ENCODE data around the gene MGAT3. TPM values are rescaled to one million over a fixed set of nuclear protein-coding genes. Genes with fewer than 3 reads are reported as not detected.
A peak's percentile ranks its signal among the peaks of the same experiment; 100 is the strongest.

The MGAT3 gene
- total RNA-seq, 4 donors from 2014 or later, result 0.55 to 1.0 (median 0.59) TPM

DNA sequence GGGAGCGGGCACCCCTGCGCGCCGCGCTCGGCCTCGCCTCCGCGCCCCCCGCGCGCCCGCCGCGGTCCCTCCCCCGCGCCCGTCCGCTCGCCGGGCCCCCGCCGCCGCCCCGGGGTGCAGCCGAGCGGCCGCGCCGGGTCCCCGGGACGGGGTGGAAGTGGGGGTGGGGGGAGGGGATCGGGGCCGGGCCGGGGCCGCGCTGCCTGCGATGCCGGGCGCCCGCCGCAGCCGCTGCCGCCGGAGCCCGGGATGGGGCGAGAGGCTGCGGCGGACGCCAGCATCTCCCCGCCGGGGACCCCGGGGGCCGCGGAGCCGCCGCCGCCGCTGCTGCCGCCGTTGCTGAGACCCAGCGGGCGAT lies 365 bp downstream of the MGAT3 start:
- no peaks in the 10 kb centered on the region for H3K9me3 ChIP-seq
- TF ChIP-seq, protein P1, sequence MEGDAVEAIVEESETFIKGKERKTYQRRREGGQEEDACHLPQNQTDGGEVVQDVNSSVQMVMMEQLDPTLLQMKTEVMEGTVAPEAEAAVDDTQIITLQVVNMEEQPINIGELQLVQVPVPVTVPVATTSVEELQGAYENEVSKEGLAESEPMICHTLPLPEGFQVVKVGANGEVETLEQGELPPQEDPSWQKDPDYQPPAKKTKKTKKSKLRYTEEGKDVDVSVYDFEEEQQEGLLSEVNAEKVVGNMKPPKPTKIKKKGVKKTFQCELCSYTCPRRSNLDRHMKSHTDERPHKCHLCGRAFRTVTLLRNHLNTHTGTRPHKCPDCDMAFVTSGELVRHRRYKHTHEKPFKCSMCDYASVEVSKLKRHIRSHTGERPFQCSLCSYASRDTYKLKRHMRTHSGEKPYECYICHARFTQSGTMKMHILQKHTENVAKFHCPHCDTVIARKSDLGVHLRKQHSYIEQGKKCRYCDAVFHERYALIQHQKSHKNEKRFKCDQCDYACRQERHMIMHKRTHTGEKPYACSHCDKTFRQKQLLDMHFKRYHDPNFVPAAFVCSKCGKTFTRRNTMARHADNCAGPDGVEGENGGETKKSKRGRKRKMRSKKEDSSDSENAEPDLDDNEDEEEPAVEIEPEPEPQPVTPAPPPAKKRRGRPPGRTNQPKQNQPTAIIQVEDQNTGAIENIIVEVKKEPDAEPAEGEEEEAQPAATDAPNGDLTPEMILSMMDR (IDR thresholded peaks at IDR 0.05 in 4 of 5, conservative IDR thresholded peaks at IDR 0.05 in 1 of 5), result no peak
- TF ChIP-seq POLR2A (IDR thresholded peaks at IDR 0.05), result no peak
- peaks cover 0 to 3% of the 10 kb centered on the region in 2 donors for H3K4me1 ChIP-seq
- no peaks in the 10 kb centered on the region for H3K36me3 ChIP-seq
- H3K27me3 ChIP-seq, result peaks cover 6 to 18% (median 10%) of the 10 kb centered on the region in 3 donors
- intact Hi-C loops (cut with DNase I; ENCODE audit: low total_unique reads), result no loop called here
- DNase-seq (no peak), ATAC-seq (no peak)
- in situ Hi-C loops (cut with MboI; ENCODE audit: low sequenced_read_pairs in 4 of 4), result no loop called here
- peak overlapping the region in 2 of 4 donors; percentile 39 to 75 for H3K27ac ChIP-seq
- H3K4me3 ChIP-seq, result peak overlapping the region in 2 of 4 donors; percentile 49 to 58

DNA sequence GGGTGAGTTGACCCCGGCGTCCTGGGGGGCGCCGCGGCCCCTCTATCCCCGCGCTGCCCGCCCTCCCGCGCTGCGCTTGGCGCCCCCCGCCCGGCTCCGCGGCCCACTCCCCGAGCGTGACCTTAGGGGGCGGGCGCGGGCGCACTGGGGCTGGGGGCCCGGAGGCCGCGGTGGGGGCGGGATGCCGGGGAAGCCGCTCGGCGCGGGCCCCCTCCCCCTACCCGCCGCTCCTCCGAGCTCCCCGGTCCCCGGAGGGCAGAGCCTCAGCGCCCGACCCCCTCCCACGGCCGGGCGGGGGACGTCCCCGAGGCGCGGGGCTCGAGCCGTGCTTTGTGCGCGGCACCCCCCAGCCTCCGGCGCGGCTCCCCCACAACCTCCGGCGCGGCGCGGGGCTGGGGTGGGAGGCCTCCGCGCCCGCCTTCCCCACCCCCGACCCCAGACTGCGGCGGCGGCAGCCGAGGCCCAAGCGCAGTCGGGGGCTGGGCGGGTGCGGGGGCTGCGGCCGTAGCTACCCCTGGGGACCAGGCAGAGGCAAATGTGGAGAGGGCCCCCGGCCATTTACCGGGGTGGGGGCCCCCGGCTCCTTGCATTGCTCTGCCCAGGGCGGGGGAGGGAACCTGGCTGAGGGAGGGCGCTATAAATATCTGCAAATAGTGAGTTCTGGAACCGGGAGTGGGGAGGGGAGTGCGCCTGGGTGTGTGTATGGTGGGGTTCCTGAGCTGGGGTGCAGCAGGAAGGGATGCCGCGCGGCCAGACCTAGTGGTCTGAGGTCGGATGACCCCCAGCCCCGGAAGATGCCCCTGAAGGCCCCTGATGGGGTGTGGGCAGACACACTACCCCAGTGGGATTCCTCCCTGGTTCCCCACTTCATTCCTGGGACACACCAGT lies 988 bp downstream of the MGAT3 start:
- Histone ChIP-seq H3K27me3 (peaks cover 6 to 18% (median 10%) of the 10 kb centered on the region in 3 donors), H3K4me3 (peak overlapping the region; percentile 39 to 58 (median 51)), H3K9me3 (no peaks in the 10 kb centered on the region), H3K27ac (peak overlapping the region; percentile 34 to 75 (median 47)), H3K36me3 (no peaks in the 10 kb centered on the region), H3K4me1 (peaks cover 0 to 4% of the 10 kb centered on the region in 2 donors)
- in situ Hi-C loops (cut with MboI; ENCODE audit: low sequenced_read_pairs in 4 of 4) (no loop called here), intact Hi-C loops (cut with DNase I; ENCODE audit: low total_unique reads) (no loop called here)
- TF ChIP-seq, protein P1 (IDR thresholded peaks at IDR 0.05 in 4 of 5, conservative IDR thresholded peaks at IDR 0.05 in 1 of 5), result no peak
- TF ChIP-seq POLR2A (IDR thresholded peaks at IDR 0.05), result no peak
- no peak for DNase-seq
- no peak for ATAC-seq

DNA sequence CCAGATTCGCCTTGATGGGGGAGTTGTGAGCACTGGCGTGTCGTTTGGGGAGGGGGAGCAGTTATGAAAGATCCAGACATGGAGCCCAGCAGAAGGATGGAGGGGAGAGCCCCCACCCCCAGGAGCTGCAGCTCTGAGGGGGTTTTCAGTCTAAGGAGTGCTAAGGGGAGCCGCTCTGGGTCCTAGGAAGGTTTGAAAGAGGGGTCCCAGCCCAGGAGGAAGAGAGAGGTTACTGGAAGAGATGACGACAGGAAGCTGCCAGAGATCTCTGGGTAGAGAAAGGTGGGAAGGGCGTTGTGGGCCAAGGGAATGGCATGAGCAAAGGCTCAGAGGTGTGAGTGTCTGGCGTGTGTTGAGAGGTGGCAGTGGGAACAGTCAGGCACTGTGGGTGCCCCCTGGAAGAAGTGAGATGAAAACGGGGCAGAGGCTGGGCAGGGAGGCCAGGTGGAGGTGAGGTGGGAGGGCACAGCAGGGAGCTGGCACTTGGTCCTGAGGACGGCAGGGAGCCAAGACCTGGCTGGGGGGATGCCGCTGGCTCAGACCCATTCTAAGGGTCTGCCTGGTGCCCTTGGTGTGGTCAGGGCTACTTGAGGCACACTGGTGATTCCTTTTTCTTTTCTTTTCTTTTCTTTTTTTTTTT lies 1.8 kb downstream of the MGAT3 start:
- no peak for ATAC-seq
- peak overlapping the region in 3 of 4 donors; percentile 49 to 58 (median 53) for H3K4me3 ChIP-seq
- intact Hi-C loops (cut with DNase I; ENCODE audit: low total_unique reads), result no loop called here
- peaks cover 2 to 12% of the 10 kb centered on the region in 2 donors for H3K4me1 ChIP-seq
- H3K27ac ChIP-seq, result peak overlapping the region in 3 of 4 donors; percentile 39 to 75 (median 55)
- no peak for DNase-seq
- TF ChIP-seq, protein P1 (IDR thresholded peaks at IDR 0.05 in 4 of 5, conservative IDR thresholded peaks at IDR 0.05 in 1 of 5), result no peak
- TF ChIP-seq POLR2A (IDR thresholded peaks at IDR 0.05), result no peak
- H3K27me3 ChIP-seq, result peaks cover 6 to 18% (median 10%) of the 10 kb centered on the region in 3 donors
- in situ Hi-C loops (cut with MboI; ENCODE audit: low sequenced_read_pairs in 4 of 4), result no loop called here
- H3K36me3 ChIP-seq, result no peaks in the 10 kb centered on the region
- no peaks in the 10 kb centered on the region for H3K9me3 ChIP-seq

DNA sequence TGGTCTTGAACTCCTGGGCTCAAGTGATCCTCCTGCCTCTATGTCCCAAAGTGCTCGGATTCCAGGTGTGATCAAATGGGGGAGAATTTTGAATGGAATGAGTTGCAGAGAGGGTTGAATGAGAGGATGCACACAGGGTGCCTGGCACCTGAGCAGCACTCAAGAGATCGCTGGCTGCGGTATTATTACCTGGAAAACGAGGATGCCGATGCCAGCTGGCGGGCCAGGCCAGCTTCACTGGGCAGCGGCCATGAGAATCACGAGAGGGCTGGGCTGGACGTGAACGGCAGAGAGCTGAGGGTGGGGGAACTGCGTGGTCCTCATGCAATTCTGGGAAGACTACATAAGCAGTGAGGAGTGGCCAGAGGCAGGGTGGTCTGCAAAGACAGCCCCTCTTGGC lies 2.9 kb downstream of the MGAT3 start:
- in situ Hi-C loops (cut with MboI; ENCODE audit: low sequenced_read_pairs in 4 of 4) (no loop called here), intact Hi-C loops (cut with DNase I; ENCODE audit: low total_unique reads) (no loop called here)
- H3K4me3 ChIP-seq, result no peak overlapping the region
- no peaks in the 10 kb centered on the region for H3K9me3 ChIP-seq
- H3K4me1 ChIP-seq, result peaks cover 7 to 17% of the 10 kb centered on the region in 2 donors
- H3K27me3 ChIP-seq, result peaks cover 6 to 18% (median 10%) of the 10 kb centered on the region in 3 donors
- TF ChIP-seq POLR2A (IDR thresholded peaks at IDR 0.05), result no peak
- TF ChIP-seq, protein P1 (IDR thresholded peaks at IDR 0.05 in 4 of 5, conservative IDR thresholded peaks at IDR 0.05 in 1 of 5), result no peak
- no peak for ATAC-seq
- no peak overlapping the region for H3K27ac ChIP-seq
- DNase-seq, result no peak
- H3K36me3 ChIP-seq, result no peaks in the 10 kb centered on the region

All from gastrocnemius medialis (tissue), 4 donors.